A204.1 (cell line): Measurements from ENCODE around the gene DCPS.
"Not testable (repeated sequence)": the region's sequence is repeated elsewhere in the genome, so short reads cannot be mapped to it uniquely, and the experiment has no call there.

Experiments used
- FAIRE-seq: peaks from 2 replicates; lab custom pipeline; 2012; peaks lifted over from hg19 to GRCh38; lab: Jason Lieb, UNC

Gene DCPS

DNA sequence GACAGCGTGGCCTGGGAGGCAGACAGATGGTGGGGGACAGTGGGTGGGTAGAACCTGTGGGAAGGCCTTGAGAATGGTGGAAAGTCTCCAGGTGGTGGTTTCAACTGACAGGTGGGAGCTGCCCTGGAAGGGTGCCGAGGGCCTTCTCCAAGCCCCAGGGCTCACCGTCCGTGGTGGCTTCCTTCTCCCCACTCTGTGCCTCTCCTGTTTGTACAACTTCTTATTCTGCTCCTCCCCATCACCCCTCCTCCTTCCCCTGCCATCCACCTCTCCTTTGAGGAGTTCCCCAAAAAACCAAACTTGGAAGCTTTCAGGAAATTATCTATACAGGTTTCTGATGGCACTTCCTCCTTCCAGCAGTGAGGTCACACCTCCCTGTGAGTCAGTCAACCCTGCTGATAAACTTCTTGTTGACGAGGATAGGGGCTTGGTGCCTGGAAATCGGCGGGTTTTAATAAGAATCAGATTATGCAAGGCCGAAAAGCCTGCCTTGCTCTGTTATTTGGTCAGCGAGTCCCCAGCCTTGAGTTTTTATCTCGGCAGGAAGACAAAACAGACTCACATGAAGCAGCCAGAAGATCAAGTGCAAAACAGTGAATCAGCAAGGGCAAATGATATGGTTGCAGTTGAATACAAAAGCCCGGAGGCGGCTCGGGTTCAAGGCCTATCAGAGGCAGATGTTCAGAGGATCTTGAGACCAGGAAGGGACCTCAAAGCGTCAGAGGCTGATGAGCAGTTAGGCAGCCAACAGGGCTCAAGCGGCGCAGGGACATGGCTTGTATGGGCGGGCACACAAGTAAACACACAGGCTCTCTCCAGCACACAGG, 42.1 kb downstream of the DCPS start:
- FAIRE-seq = no peak

DNA sequence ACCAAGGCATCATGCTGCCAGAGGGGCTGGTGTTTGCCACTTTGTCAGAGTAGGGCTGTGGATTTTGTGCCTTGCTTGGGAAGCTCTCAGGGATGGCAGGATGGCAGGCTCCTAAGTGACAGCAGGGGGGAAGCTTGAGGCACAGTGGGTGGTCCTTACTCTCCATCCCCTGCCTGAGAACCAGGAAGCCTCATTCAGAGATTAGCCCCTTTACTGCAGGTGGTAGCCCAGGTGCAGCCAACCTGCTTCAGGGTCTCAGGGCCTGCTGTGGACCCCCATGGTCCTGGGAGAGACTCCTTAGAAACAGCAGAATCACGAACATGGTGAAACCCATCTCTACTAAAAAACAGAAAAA, 42.7 kb downstream of the DCPS start:
- no peak for FAIRE-seq

DNA sequence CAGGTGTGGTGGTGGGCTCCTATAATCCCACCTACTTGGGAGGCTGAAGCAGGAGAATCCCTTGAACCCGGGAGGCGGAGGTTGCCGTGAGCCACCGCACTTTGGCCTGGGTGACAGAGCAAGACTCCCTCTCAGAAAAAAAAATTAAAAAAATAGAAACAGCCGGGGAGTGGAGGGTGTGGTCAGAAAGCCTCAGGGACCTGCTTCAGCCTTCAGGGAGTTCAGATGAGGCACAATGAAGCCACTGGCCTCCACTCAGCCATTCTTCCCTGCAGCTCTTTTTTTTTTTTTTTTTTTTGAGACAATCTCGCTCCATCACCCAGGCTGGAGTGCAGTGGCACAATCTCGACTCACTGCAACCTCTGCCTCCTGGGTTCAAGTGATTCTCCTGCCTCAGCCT, 43.1 kb downstream of the DCPS start:
- FAIRE-seq = not testable (repeated sequence)

DNA sequence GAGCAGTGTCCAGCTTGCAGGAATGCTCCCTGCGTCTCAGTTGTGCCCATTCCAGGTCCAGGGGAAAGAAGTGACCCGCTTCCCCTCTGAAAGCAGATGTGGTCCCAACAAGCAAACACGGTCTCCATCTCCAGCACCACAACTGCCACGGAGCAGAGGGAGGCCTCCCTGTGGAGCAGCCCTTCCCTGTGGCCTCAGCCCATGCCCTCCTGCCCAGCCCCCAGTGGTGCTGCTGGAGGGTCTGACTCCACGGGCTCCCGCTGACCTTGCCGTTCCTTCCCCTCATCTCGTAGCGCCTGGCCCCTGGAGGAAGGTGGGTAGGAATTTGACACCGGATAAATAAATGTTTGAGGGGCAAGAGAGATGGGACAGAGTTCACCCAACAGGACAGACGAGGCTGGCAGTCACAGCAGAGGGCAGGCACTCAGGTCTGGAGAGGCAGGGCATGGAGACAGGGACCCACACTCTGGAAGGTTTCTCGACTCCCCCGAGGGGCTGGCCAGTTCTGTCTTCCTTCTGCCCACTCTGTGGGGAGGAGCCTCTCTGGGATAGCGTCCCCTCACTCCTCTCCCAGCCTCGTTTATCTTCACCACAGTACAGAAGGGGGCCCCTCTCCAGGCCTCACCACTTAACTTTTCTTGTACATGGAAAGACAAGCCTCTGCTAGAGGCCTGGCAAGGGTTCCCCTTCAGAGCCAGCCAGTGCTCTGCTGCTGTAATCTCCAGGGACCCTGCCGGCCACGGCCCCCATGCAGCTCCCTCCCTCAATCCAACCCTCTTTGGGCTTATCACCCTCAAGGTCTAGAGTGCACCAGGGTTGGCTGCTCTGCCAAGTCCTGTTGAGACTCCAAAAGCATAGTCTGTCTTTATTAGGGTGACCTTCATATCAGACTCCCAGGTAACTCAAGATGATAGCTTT, 44.1 kb downstream of the DCPS start:
- FAIRE-seq = no peak

DNA sequence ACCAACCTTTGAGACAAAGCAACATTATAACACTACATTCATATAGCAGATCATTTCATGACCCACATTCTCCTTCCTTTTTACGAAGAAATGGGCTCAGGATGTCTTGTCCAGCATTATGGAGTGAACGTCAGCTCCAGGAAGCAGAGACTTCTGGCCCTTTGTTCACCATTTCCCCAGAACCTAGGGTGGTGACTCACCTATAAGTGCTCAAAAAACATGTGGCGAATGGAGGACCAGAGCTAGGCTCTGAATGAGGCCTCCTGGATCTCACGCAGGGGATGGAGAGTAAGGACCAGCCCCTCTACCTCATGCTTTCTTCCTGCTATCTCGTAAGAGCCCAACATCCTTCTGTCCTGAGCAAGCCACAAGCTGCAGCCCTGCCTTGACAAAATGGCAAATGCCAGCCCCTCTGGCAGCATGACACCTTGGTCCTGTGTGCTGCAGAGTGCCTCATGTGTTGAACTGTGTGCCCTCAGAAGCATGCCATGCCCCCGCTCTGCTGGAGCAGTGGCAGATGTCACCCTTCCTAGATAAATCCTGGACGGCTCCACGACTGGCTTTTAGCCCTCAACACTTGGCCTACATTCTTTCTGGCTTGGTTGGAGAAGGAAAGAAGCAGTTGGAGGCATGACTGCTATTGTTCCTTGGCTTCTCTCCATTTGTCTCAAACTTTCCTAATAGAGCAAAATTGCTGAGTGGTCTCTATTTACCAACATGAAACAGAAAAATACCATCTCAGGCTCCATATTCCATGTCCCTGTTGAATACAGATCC, 45.1 kb downstream of the DCPS start:
- no peak for FAIRE-seq

DNA sequence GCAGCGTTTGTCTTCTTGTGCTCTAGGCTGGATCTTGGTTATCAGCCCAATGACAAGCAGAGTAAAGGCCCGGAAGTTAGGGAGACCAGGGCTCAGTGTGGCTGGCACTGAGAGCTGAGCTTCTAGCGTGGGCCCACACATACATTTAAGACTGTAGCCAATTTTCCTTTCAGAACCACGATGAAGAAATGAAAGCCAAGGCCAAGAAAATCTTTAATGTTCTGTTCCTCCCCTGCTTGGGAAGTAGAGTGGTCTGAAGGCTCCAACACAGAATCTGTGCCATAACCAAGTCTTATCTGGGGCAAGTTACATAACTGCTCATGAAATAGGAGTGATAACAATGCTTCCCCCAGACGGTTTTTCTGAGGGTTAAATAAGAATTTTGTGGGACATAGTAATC, 47.0 kb downstream of the DCPS start:
- no peak for FAIRE-seq

DNA sequence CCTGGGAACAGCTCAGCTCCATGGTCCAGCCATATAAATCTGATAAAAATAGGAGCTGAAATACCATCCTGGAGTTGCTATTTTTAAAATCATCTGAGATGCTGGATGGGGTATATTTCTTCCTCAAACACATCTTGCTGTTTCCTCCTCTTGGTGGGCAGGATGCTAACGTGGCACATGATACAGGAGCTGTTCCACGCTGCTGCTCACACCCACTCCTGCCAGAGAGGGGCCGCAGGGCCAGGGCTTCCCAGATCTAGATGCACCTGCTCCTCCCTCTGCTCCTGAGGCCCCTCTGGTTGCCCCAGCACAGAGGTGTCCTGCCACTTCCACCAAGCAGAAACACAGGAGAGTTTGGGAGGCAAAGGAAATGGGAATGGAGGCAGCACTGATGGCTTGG, 48.3 kb downstream of the DCPS start:
- no peak for FAIRE-seq

DNA sequence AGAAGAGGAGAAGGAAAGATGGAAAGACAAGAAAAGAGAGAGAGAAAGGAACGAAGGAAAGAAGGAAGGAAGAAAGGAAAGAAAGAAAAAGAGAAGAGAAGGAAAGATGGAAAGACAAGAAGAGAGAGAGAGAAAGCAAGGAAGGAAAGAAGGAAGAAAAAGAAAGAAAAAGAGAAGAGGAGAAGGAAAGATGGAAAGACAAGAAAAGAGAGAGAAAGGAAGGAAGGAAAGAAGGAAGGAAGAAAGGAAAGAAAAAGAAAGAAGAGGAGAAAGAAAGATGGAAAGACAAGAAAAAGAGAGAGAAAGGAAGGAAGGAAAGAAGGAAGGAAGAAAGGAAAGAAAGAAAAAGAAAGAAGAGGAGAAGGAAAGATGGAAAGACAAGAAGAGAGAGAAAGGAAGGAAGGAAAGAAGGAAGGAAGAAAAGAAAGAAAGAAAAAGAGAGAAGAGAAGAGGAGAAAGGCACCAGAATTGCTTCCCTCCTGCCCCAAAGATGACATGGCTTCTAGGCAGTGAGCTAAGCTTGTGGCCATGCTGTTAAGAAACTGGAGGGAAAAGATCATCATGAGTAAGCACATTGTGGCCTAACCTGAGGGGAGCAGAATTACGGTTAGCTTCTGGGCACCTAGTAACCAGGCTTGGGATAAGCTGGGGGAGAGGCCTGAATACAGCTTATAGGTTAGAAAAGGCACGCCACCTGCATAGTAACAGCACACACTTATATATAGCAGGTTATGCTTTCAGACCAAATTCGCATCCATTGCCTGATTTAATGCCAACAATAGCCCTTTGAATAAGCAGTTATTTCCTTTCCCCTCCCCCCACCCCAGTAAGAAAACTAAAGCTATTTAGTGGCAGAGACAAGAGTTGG, 49.3 kb downstream of the DCPS start:
- FAIRE-seq = no peak

DNA sequence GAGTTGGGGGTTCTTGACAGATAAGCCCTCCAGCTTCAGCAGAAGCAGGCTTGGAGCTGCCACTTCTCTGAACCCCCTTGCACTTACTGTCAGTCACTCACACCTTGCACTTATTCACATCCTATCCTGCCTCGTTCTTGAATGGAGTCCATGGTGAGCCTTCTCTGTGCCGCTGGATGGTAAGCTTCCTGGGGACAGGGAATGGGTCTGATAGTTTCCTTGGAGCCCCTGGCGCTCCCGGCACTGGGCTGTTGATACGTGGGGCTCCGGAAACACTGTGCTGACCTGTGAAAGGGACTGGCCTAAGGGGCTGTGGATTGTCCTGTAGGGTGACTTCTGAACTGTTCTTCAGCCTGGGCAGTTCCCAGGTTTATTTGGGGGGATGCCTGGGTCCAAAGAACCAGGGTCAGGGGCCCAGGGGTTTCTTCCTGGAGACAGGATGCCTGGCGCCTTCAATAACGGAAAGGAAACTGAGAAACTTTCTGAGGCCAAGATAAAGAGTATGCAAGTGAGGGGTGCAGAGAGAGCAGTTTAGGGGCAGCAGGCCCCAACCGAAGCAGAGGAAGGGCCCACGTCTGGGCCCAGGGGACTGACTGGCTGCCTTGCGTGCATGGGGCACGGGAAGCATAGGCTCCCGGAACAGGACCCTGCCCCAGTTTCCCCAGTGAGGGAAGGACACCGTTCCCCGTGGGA, 50.9 kb downstream of the DCPS start:
- no peak for FAIRE-seq

DNA sequence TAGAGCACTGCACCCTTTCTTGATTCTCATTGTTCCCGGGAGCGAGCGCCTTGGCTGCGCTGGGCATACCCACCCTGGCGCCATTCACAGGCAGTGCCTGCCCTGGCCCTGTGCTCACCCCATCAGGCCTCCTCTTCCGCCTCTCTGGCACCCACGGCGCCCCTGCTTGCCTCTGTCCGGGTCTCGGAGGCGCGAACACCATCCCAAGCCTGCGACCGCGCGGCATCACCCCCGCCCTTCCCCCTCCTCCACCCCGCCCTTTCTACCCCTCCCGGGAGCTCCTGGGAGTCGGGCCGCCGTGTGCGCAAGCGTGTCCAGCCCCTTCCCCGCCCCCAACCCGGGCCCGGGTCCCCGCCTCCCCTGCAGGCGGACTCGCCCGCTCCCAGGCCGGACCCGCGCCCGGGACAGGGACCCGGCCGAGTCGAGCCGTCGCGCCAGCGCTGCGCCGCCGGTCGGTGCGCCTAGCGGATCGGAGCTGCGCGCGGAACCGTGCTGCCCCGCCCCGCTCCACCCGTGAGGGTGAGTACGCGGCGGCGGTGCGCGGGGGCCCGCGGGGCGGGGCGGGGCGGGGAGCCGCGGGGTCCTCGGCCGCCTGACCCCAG, 51.6 kb downstream of the DCPS start, which contains the start of gene ST3GAL4:
TSS of gene ST3GAL4 (plus strand) at position 363 of the 602 bp plus-strand sequence. CDS start 50,470 bp downstream, outside the sequence.
- no peak for FAIRE-seq

DNA sequence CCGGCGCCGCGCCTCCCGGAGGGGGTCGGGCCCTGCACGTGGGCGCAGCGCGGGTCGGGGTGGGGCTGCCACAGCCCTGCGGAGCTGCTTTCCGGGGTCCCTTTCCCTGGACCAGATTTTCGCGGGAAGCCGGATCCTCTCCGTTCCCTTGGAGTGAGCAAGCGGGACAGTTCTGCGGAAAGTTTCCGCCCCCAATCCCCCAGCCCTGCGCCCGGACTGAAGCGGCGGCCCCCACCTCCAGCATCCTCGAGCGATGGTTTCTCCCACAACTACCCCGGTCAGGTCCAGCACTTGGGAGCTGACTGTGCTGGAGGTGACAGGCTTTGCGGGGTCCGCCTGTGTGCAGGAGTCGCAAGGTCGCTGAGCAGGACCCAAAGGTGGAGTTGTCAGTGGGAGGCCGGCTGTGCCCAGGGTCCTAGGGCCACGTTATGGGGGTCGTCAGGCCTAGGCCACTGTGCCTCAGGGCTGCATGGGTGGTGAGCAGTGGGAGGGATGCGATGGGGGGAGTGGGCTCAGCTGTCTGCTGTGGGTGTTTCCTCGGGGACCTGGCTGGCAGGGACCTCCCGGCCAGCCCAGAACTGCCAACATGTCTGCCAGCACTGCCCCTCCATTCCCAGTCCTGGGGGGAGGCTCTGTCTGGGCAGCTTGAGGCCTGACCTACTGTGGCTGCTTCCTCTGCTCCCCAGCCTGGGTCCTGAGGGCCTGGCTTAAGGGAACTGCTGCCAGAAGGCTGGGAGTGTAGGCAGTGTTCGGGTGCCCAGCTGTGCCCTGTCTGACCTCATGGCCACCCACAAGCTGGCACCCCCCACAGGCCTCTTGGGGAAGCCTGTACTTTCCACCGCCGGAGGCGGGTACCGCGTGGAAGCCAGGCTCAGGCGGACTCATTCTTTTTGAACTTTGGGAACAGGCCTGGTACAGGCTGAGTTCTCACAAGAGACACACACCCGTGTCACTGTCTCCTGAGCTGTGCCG, 52.4 kb downstream of the DCPS start:
- FAIRE-seq = no peak

DNA sequence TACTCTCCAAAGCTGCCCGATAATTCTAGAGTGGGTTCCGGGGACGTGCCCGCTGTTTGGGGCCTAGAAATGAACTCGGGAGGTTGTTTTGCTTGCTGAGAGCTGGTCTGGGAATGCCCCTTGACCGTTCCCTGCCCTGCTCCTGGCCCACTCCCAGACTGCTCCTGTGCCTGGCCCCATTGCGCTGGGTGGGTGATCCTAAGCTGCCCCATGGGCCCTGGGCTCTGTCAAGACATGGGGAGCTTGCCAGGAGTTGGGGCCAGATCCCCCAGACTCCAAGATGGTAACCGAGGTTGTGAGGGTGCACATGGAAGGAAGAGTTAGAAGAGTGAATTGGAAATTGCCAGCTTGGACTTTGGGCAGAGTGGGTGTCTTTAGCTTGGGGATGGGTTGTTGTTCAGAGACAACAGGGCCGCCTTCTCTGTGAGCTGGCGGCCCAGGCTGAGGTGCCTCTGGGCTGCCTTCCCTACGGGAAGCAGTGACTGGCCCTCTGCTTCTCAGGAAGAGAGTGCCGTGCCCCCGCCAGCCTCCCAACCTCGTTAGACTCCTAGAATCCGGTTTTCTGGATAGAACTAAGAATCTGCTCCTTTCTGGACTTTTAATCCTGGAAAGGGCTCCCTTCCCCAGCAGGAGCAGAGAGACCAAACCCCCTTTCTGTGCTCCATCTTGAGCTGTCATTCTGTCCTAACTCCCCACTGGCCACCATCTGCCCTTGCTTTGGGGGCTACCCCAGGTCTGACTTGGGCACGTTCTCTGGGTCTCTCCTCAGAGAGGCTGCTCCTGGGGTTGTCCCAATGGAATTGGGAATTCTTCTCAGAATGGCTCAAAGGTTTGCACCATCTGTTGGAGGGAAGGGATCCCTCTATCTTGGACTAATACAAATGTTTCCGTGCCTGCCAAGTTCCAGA, 53.4 kb downstream of the DCPS start:
- no peak for FAIRE-seq

DNA sequence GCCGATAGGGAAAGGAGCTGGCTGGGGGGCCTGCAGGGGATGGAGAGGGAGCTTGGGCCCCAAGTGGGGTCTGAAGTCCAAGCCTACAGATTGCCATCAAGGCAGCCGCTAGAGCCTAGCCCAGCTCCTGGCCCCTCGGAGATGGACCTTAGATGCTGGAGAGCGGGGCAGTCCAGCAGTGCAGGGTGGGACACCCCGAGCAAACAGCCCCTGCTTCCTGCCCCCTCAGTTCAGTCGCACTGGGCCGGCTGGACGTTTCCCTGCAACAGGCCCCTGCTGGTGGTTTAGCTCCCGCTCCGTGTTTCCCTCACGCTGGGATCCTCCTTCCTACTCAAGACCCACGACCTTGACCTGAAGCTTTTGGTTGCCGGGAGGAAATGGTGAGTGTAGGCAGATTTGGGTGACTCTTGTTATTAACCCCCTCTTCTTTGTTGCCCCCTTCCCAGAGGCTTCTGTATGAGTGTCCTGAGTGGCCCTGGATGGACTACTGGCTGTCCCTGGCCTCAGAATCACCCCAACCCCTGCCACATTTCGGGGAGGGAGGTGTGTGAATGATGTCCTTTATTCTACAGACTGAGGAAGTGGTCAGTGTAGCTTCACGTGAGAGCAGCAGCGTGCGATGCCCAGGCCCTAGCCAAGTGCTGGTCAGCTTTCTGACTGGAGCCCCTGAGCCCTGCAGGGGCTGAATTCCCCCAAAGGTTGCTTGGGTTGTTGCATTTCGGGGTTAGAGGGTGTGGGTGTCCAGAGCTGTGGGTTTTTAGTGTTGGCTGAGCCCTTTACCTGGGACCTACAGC, 54.3 kb downstream of the DCPS start:
- no peak for FAIRE-seq

DNA sequence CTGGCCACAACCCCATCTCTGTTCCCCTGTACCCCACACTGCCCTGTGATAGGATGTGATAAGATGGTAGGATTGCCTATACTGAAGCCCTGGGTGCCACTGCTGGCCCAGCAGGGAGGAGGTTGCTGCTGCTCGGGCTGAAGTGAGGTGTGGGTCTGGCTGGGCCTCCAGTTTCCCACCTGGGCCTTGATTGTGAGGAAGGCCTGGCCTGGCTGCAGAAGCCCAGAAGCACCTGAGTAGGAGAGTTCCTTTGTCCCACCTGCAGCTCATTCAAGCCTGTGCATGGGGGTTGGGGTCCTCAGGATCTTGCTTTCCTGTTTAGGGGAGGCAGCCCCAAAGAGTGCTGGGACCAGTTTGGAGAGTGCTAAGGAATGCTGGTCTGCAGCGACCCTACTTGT, 54.9 kb downstream of the DCPS start:
- FAIRE-seq = no peak

DNA sequence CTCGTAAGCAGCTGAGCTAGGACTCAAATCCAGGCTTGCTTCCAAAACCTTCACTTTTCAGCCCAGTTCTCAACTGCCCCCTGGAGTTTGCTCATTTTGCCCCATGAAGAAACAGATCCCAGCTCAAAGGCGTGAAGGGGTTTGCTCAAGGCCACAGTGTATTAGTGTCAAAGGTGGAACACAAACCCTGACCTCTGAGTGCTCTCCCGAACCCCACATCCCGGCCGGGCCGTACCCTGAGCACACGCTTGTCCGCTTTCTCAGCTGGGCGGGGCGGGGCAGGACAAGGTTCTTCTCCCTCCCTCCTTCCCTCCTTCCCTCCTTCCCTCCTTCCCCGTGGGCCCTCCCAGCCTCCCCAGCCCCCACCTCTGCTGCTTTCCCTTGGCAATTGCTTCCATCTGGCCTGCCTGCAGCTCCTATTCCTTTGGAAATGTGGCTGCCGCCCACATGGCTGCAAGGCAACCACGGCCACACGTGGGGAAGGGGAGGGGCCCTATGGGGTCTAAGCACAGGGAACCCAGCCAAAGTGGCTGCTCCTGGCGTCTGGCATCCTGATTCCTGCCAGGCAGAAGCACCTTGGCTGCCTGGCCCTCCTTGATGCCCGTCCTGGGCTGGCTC, 55.7 kb downstream of the DCPS start:
- no peak for FAIRE-seq

DNA sequence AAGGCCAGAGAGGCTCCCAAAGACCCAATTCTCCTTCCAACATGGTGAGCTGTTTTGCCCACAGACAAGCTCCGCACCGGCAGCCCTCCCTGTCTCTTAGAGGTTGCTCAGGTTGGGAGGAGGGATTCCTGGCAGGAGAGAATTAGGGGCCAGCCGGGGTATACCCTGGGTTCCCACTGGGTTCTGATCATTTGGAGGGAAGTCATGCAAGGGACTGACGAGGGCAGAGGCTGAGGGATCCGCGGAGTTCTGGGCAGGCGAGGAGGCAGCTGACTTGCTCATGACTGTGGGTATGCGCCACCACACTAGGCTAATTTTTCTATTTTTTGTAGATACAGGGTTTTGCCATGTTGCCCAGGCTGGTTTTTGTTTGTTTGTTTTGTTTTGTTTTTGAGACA, 56.2 kb downstream of the DCPS start:
- no peak for FAIRE-seq

DNA sequence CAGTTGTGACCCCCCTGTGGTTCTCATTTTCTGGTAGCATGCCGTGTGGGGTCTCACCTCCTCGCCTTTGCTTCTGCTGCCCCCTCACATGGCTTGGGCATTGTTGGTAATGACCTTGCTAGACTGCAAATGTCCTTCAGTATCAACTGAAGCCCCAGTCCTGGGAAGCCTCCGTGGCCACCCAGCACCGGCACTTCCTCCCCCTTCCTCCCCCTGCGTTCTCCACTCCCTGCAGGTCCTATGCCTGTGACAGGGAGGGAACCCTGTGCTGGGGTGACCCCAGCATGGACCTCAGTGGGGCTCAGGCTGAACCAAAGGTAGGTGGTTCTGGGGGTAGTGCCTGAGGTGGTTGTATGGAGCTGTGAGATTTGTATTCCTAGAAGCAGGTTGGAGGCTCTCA, 57.5 kb downstream of the DCPS start:
- no peak for FAIRE-seq
